Activated T-cell treated with anti-CD3 and anti-CD28 coated beads, Interleukin-2, amount 50 U/mL, for 24 hours (primary cell): ENCODE data around the gene BCAS1.
"Not testable (repeated sequence)": the region's sequence is repeated elsewhere in the genome, so short reads cannot be mapped to it uniquely, and the experiment has no call there.

Source experiments
- DNase-seq: peaks from one replicate; pipeline ENCODE4 v3.0.0-alpha.2; 2020
- H3K27ac Mint-ChIP-seq: 2 replicates; pipeline ENCODE4 v1.8.0; 2020; ENCODE audit warnings: mild to moderate bottlenecking, mixed read lengths
- H3K27me3 Mint-ChIP-seq: 2 replicates; pipeline ENCODE4 v1.8.0; 2020; ENCODE audit warnings: mixed read lengths
- H3K36me3 Mint-ChIP-seq: 2 replicates; pipeline ENCODE4 v1.8.0; 2020; ENCODE audit warnings: low read depth, mixed read lengths
- H3K4me1 Mint-ChIP-seq: 2 replicates; pipeline ENCODE4 v1.8.0; 2020; ENCODE audit warnings: low read depth, mixed read lengths
- H3K4me3 Mint-ChIP-seq: 2 replicates; pipeline ENCODE4 v1.8.0; 2020; ENCODE audit warnings: mild to moderate bottlenecking, moderate library complexity, mixed read lengths
- H3K9me3 Mint-ChIP-seq: 2 replicates; pipeline ENCODE4 v1.8.0; 2020; ENCODE audit warnings: mixed read lengths

BCAS1 gene

GRCh38 chr20:53935344-53936084, 134.9 kb downstream of the BCAS1 start:
- no peak overlapping the region for H3K4me3 Mint-ChIP-seq
- no peak for DNase-seq
- H3K4me1 Mint-ChIP-seq, result peaks cover 53% of the 10 kb centered on the region
- H3K9me3 Mint-ChIP-seq, result no peaks in the 10 kb centered on the region
- H3K27ac Mint-ChIP-seq, result peak overlapping the region; percentile 83
- H3K27me3 Mint-ChIP-seq, result no peaks in the 10 kb centered on the region
- H3K36me3 Mint-ChIP-seq, result no peaks in the 10 kb centered on the region

- peak overlapping the region; percentile 54 for H3K4me3 Mint-ChIP-seq
- peaks cover 54% of the 10 kb centered on the region for H3K4me1 Mint-ChIP-seq
- no peaks in the 10 kb centered on the region for H3K36me3 Mint-ChIP-seq
- no peaks in the 10 kb centered on the region for H3K9me3 Mint-ChIP-seq
- H3K27me3 Mint-ChIP-seq, result no peaks in the 10 kb centered on the region
- peak overlapping the region; percentile 83 for H3K27ac Mint-ChIP-seq
- DNase-seq, result no peak
These were observed 135.7 kb downstream of the BCAS1 start for GRCh38 chr20:53934421-53935343.

- Mint-ChIP-seq H3K4me3 (no peak overlapping the region), H3K4me1 (peaks cover 53% of the 10 kb centered on the region), H3K36me3 (no peaks in the 10 kb centered on the region), H3K27ac (no peak overlapping the region), H3K9me3 (no peaks in the 10 kb centered on the region), H3K27me3 (no peaks in the 10 kb centered on the region)
- no peak for DNase-seq
These were observed 137.1 kb downstream of the BCAS1 start for GRCh38 chr20:53933232-53933846.

GRCh38 chr20:53932655-53933192, 137.7 kb downstream of the BCAS1 start:
- not testable (repeated sequence) for H3K9me3 Mint-ChIP-seq, H3K36me3 Mint-ChIP-seq, DNase-seq, H3K27me3 Mint-ChIP-seq, H3K4me3 Mint-ChIP-seq, H3K27ac Mint-ChIP-seq
- H3K4me1 Mint-ChIP-seq, result peaks cover 49% of the 10 kb centered on the region

GRCh38 chr20:53931597-53931996, 138.8 kb downstream of the BCAS1 start:
- no peak overlapping the region for H3K27ac Mint-ChIP-seq
- no peaks in the 10 kb centered on the region for H3K36me3 Mint-ChIP-seq
- DNase-seq, result no peak
- no peaks in the 10 kb centered on the region for H3K9me3 Mint-ChIP-seq
- no peak overlapping the region for H3K4me3 Mint-ChIP-seq
- peaks cover 55% of the 10 kb centered on the region for H3K4me1 Mint-ChIP-seq
- no peaks in the 10 kb centered on the region for H3K27me3 Mint-ChIP-seq

GRCh38 chr20:53930651-53931504, 139.5 kb downstream of the BCAS1 start:
- Mint-ChIP-seq H3K4me1 (peaks cover 60% of the 10 kb centered on the region), H3K4me3 (no peak overlapping the region), H3K27ac (peak overlapping the region; percentile 54), H3K36me3 (no peaks in the 10 kb centered on the region), H3K9me3 (no peaks in the 10 kb centered on the region), H3K27me3 (no peaks in the 10 kb centered on the region)
- DNase-seq, result no peak

- H3K27me3 Mint-ChIP-seq, result no peaks in the 10 kb centered on the region
- DNase-seq, result no peak
- peak overlapping the region; percentile 54 for H3K27ac Mint-ChIP-seq
- no peaks in the 10 kb centered on the region for H3K9me3 Mint-ChIP-seq
- H3K4me3 Mint-ChIP-seq, result no peak overlapping the region
- H3K4me1 Mint-ChIP-seq, result peaks cover 55% of the 10 kb centered on the region
- no peaks in the 10 kb centered on the region for H3K36me3 Mint-ChIP-seq
These were observed 140.3 kb downstream of the BCAS1 start for GRCh38 chr20:53929974-53930650.

GRCh38 chr20:53929399-53929798, 141.0 kb downstream of the BCAS1 start:
- Mint-ChIP-seq H3K4me3 (no peak overlapping the region), H3K4me1 (peaks cover 48% of the 10 kb centered on the region), H3K36me3 (no peaks in the 10 kb centered on the region), H3K27me3 (no peaks in the 10 kb centered on the region), H3K27ac (no peak overlapping the region), H3K9me3 (no peaks in the 10 kb centered on the region)
- DNase-seq, result no peak

- Mint-ChIP-seq H3K36me3 (no peaks in the 10 kb centered on the region), H3K4me1 (peaks cover 38% of the 10 kb centered on the region)
These were observed 142.4 kb downstream of the BCAS1 start for GRCh38 chr20:53927990-53928389.

GRCh38 chr20:53926428-53927028, 143.9 kb downstream of the BCAS1 start:
- peaks cover 37% of the 10 kb centered on the region for H3K4me1 Mint-ChIP-seq
- no peak overlapping the region for H3K4me3 Mint-ChIP-seq
- H3K9me3 Mint-ChIP-seq, result no peaks in the 10 kb centered on the region
- H3K27ac Mint-ChIP-seq, result peak overlapping the region; percentile 58
- no peaks in the 10 kb centered on the region for H3K27me3 Mint-ChIP-seq
- H3K36me3 Mint-ChIP-seq, result no peaks in the 10 kb centered on the region
- no peak for DNase-seq

More at GRCh38 chr20:53927990-53928389, 142.4 kb downstream of the BCAS1 start:
- no peak overlapping the region for H3K27ac Mint-ChIP-seq
- no peaks in the 10 kb centered on the region for H3K9me3 Mint-ChIP-seq
- no peak for DNase-seq
- no peaks in the 10 kb centered on the region for H3K27me3 Mint-ChIP-seq
- H3K4me3 Mint-ChIP-seq, result no peak overlapping the region

GRCh38 chr20:53925651-53926401, 144.6 kb downstream of the BCAS1 start:
- H3K36me3 Mint-ChIP-seq, result no peaks in the 10 kb centered on the region
- DNase-seq, result no peak
- peak overlapping the region; percentile 58 for H3K27ac Mint-ChIP-seq
- H3K4me3 Mint-ChIP-seq, result no peak overlapping the region
- H3K4me1 Mint-ChIP-seq, result peaks cover 32% of the 10 kb centered on the region
- no peaks in the 10 kb centered on the region for H3K27me3 Mint-ChIP-seq
- H3K9me3 Mint-ChIP-seq, result no peaks in the 10 kb centered on the region

- no peak overlapping the region for H3K4me3 Mint-ChIP-seq
- H3K27ac Mint-ChIP-seq, result no peak overlapping the region
- DNase-seq, result no peak
- H3K9me3 Mint-ChIP-seq, result no peaks in the 10 kb centered on the region
- H3K27me3 Mint-ChIP-seq, result no peaks in the 10 kb centered on the region
- H3K4me1 Mint-ChIP-seq, result peaks cover 18% of the 10 kb centered on the region
- H3K36me3 Mint-ChIP-seq, result no peaks in the 10 kb centered on the region
These were observed 146.6 kb downstream of the BCAS1 start for GRCh38 chr20:53923566-53924369.
